SK-N-SH treated with all-trans-retinoic acid at 6 μM for 48 hours (cell line): ENCODE measurements around the gene PSME2.

Experiments
- ATAC-seq: fragments of 200-7000 bp; cut with Tn5 transposase; 3 replicates; pipeline ENCODE4 v1.9.1; 2020; ENCODE audit warnings: mild to moderate bottlenecking, moderate library complexity
- ARNTL ChIP-seq: fragments of 450-650 bp; formaldehyde crosslinking; IDR thresholded peaks from 2 replicates; pipeline ENCODE4 v1.5.0; 2020; ENCODE audit warnings: low read depth, mild to moderate bottlenecking, moderate library complexity, borderline replicate concordance
- BACH2 ChIP-seq: fragments of 250-450 bp; sonication (Bioruptor Pico); IDR thresholded peaks from 2 replicates; pipeline ENCODE4 v1.9.0; 2021; ENCODE audit warnings: mild to moderate bottlenecking, borderline replicate concordance
- CSDC2 ChIP-seq: fragments of 250-450 bp; sonication (Bioruptor Pico); IDR thresholded peaks from 2 replicates; pipeline ENCODE4 v1.5.0; 2020; ENCODE audit warnings: mild to moderate bottlenecking, moderate library complexity
- GLIS3 ChIP-seq: fragments of 250-450 bp; sonication (Bioruptor Pico); IDR thresholded peaks from 2 replicates; pipeline ENCODE4 v1.5.0; 2020; ENCODE audit warnings: mild to moderate bottlenecking, moderate library complexity
- OSR1 ChIP-seq: fragments of 250-450 bp; sonication (Bioruptor Pico); IDR thresholded peaks from 2 replicates; pipeline ENCODE4 v1.8.0; 2022; ENCODE audit warnings: moderate library complexity, mild to moderate bottlenecking, inconsistent platforms
- PPARA ChIP-seq: fragments of 250-450 bp; sonication (Bioruptor Pico); IDR thresholded peaks from 2 replicates; pipeline ENCODE4 v1.5.0; 2020; ENCODE audit warnings: mild to moderate bottlenecking, borderline replicate concordance
- RARB ChIP-seq: fragments of 250-450 bp; sonication (Bioruptor Pico); IDR thresholded peaks from 2 replicates; pipeline ENCODE4 v1.8.0; 2021; ENCODE audit warnings: mild to moderate bottlenecking, moderate library complexity
- TCF4 ChIP-seq: fragments of 250-450 bp; sonication (Bioruptor Pico); IDR thresholded peaks from 2 replicates; pipeline ENCODE4 v1.8.0; 2021; ENCODE audit warnings: mild to moderate bottlenecking, moderate library complexity, borderline replicate concordance
- TOX ChIP-seq: fragments of 250-450 bp; sonication (Bioruptor Pico); IDR thresholded peaks from 2 replicates; pipeline ENCODE4 v1.8.0; 2021; ENCODE audit warnings: mild to moderate bottlenecking, moderate library complexity, borderline replicate concordance
- ZFP3 ChIP-seq: fragments of 250-450 bp; sonication (Bioruptor Pico); IDR thresholded peaks from 2 replicates; pipeline ENCODE4 v1.5.0; 2020; ENCODE audit warnings: mild to moderate bottlenecking, moderate library complexity
- ZFP30 ChIP-seq: fragments of 450-650 bp; formaldehyde crosslinking; IDR thresholded peaks from 2 replicates; pipeline ENCODE4 v1.5.0; 2022; ENCODE audit warnings: mild to moderate bottlenecking, moderate library complexity
- ZNF565 ChIP-seq: fragments of 450-650 bp; formaldehyde crosslinking; conservative IDR thresholded peaks from 2 replicates; pipeline ENCODE4 v1.5.0; 2020; ENCODE audit warnings: low read depth, mild to moderate bottlenecking, moderate library complexity
- ZNF70 ChIP-seq: fragments of 450-650 bp; formaldehyde crosslinking; IDR thresholded peaks from 2 replicates; pipeline ENCODE4 v1.5.0; 2020; ENCODE audit warnings: mild to moderate bottlenecking, moderate library complexity
- ZNF8 ChIP-seq: fragments of 450-650 bp; formaldehyde crosslinking; IDR thresholded peaks from 2 replicates; pipeline ENCODE4 v1.5.0; 2020; ENCODE audit warnings: mild to moderate bottlenecking, moderate library complexity
- TF ChIP-seq, protein P1 (sequence below): fragments of 250-450 bp; sonication (Bioruptor Pico); IDR thresholded peaks from 2 replicates; pipeline ENCODE4 v1.5.1; 2021; ENCODE audit warnings: mild to moderate bottlenecking, moderate library complexity
- TF ChIP-seq, protein P2 (sequence below): fragments of 250-450 bp; sonication (Bioruptor Pico); IDR thresholded peaks from 2 replicates; pipeline ENCODE4 v1.8.0; 2020; ENCODE audit warnings: mild to moderate bottlenecking, moderate library complexity, borderline replicate concordance
- TF ChIP-seq, protein P3 (sequence below): fragments of 250-450 bp; sonication (Bioruptor Pico); IDR thresholded peaks from 2 replicates; pipeline ENCODE4 v1.8.0; 2021; ENCODE audit warnings: low read depth, mild to moderate bottlenecking, moderate library complexity, borderline replicate concordance
- TF ChIP-seq, protein P4 (sequence below): fragments of 250-450 bp; sonication (Bioruptor Pico); IDR thresholded peaks from 2 replicates; pipeline ENCODE4 v1.5.1; 2020; ENCODE audit warnings: low read depth, mild to moderate bottlenecking, moderate library complexity

PSME2 gene

DNA sequence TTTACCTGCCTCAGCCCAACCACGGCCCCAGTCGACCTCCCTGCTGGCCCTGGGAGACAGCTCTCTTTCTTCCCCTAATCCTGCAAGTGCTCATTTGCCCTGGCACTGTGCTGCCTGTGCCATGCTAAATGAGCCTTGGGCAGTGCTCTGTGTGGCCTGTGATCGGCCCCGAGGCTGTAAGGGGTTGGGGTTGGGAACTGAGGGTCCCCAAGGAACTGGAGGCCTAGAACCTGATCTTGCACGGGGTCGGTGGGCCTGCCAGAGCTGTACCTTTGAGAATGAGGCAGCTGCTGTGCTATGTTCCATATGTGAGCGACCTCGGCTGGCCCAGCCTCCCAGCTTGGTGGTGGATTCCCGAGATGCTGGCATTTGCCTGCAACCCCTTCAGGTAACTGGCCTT lies 3.7 kb upstream of the PSME2 start:
- ATAC-seq, result no peak

DNA sequence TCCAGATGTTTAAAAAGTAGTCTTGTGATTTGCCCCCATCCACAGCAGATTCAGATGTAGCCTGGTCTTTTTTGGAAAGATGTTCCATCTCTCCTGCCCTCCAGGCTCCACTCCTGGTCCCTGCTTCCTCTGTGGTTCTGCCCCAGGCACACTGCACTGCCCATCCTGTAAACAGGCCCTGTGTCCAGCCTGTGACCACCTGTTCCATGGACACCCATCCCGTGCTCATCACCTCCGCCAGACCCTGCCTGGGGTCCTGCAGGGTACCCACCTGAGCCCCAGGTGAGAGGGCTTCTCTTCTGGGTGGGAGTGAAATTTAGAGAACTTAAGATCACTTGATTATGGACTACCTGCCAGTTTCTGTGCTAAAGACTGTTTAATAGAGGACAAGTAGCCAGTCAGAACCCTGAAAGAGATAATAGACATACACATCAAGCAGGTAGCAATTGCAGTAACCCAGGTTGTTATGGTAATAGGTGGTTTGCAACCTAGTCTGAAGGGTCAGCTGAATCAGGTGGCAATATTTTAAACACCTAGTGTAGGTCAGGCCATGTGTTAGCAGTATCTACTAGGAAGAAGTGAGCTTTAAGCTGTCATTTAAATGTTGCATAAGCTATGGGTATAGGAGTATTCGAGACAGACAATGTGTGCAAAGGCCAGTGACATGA lies 3.0 kb upstream of the PSME2 start:
- no peak for TF ChIP-seq ZFP30
- TF ChIP-seq, protein P1, sequence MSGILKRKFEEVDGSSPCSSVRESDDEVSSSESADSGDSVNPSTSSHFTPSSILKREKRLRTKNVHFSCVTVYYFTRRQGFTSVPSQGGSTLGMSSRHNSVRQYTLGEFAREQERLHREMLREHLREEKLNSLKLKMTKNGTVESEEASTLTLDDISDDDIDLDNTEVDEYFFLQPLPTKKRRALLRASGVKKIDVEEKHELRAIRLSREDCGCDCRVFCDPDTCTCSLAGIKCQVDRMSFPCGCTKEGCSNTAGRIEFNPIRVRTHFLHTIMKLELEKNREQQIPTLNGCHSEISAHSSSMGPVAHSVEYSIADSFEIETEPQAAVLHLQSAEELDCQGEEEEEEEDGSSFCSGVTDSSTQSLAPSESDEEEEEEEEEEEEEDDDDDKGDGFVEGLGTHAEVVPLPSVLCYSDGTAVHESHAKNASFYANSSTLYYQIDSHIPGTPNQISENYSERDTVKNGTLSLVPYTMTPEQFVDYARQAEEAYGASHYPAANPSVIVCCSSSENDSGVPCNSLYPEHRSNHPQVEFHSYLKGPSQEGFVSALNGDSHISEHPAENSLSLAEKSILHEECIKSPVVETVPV (CRISPR knock-in tag), result no peak
- TF ChIP-seq ZNF70 (CRISPR knock-in tag), result no peak
- TF ChIP-seq, protein P2, sequence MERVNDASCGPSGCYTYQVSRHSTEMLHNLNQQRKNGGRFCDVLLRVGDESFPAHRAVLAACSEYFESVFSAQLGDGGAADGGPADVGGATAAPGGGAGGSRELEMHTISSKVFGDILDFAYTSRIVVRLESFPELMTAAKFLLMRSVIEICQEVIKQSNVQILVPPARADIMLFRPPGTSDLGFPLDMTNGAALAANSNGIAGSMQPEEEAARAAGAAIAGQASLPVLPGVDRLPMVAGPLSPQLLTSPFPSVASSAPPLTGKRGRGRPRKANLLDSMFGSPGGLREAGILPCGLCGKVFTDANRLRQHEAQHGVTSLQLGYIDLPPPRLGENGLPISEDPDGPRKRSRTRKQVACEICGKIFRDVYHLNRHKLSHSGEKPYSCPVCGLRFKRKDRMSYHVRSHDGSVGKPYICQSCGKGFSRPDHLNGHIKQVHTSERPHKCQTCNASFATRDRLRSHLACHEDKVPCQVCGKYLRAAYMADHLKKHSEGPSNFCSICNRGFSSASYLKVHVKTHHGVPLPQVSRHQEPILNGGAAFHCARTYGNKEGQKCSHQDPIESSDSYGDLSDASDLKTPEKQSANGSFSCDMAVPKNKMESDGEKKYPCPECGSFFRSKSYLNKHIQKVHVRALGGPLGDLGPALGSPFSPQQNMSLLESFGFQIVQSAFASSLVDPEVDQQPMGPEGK (CRISPR knock-in tag), result no peak
- no peak for TF ChIP-seq ZNF565 (CRISPR knock-in tag)
- no peak for ATAC-seq

More for the DNA sequence above, 3.7 kb upstream of the PSME2 start:
- no peak for TF ChIP-seq TOX (CRISPR knock-in tag)
- no peak for TF ChIP-seq CSDC2 (CRISPR knock-in tag)
- no peak for TF ChIP-seq GLIS3
- TF ChIP-seq ZFP3 (CRISPR knock-in tag), result no peak
- TF ChIP-seq ZNF70 (CRISPR knock-in tag), result no peak
- TF ChIP-seq BACH2 (CRISPR knock-in tag), result no peak
- TF ChIP-seq RARB (CRISPR knock-in tag), result no peak
- no peak for TF ChIP-seq PPARA (CRISPR knock-in tag)

DNA sequence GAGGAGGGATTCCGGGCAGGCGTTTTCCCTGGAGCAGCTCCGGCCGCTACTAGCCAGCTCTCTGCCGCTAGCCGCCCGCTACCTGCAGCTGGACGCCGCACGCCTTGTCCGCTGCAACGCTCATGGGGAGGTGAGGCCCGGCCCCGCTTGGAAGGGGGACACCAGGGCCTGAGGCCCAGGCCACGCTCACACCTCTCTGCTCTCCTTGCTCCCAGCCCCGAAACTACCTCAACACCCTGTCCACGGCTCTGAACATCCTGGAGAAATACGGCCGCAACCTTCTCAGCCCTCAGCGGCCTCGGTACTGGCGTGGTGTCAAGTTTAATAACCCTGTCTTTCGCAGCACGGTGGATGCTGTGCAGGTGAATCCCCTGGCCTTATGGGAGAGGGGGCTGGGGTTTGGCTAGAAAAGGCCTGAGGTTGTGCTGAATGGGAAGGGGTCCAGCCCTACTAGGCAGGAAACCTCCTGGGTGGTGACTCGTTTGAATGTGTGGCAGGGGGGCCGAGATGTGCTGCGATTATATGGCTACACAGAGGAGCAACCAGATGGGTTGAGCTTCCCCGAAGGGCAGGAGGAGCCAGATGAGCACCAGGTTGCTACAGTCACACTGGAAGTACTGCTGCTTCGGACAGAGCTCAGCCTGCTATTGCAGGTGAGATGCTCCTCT lies 1.5 kb upstream of the PSME2 start:
- ATAC-seq, result no peak; the same call in 2 of the 3 replicates

DNA sequence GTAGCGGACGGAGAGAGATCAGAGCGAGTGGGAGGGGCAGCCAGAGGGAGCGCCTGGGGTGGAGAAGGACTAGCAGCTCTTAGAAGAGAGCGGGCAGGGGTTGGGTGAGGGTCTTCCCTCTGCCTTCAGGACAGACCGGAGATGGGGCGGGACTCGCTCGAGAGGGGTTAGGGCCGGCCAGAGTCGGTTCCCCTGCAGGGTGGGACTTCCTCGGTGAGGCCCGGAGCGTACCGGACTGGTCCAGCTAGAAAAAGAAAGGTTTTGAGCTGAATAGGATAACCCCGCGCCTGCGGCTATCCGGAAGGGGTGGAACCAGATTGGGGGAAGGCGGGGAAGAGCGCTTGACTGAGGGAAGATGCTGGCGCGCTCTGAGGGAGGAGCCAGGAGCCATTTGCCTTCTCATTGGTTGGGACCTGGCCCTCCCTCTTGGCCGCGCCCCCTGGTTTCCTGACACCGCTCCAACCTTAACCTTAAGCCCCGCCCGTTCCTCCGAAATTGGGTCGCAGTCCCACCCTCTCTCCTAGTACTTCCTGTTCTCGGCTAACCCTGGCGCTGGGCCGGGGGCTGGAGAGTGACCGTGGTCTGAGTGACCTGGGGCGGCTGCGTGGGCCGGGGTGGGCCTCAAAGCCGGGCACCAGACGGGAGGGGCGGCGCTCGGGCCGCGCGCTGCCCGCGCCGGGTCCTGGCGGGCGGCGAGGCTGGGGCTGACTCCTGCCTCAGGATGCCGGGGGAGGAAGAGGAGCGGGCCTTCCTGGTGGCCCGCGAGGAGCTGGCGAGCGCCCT lies 759 bp upstream of the PSME2 start, which contains the start of gene RNF31:
Gene RNF31 (plus strand): TSS at position 521 of the 783 bp plus-strand sequence. CDS start 201 bp downstream, at position 722.
- peak; percentile 96 for ATAC-seq
- no peak for TF ChIP-seq ZFP30
- no peak for TF ChIP-seq OSR1 (CRISPR knock-in tag)
- TF ChIP-seq ARNTL, result no peak
- TF ChIP-seq RARB (CRISPR knock-in tag), result no peak
- no peak for TF ChIP-seq TCF4 (CRISPR knock-in tag)
- TF ChIP-seq ZNF70 (CRISPR knock-in tag), result no peak

More for the DNA sequence above, 1.5 kb upstream of the PSME2 start:
- TF ChIP-seq OSR1 (CRISPR knock-in tag) (no peak), ZNF70 (CRISPR knock-in tag) (no peak), ZNF8 (no peak), PPARA (CRISPR knock-in tag) (no peak), GLIS3 (no peak), ZFP3 (CRISPR knock-in tag) (no peak), TOX (CRISPR knock-in tag) (no peak)
- TF ChIP-seq, protein P3, sequence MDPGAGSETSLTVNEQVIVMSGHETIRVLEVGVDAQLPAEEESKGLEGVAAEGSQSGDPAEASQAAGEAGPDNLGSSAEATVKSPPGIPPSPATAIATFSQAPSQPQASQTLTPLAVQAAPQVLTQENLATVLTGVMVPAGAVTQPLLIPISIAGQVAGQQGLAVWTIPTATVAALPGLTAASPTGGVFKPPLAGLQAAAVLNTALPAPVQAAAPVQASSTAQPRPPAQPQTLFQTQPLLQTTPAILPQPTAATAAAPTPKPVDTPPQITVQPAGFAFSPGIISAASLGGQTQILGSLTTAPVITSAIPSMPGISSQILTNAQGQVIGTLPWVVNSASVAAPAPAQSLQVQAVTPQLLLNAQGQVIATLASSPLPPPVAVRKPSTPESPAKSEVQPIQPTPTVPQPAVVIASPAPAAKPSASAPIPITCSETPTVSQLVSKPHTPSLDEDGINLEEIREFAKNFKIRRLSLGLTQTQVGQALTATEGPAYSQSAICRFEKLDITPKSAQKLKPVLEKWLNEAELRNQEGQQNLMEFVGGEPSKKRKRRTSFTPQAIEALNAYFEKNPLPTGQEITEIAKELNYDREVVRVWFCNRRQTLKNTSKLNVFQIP (CRISPR knock-in tag), result no peak
- TF ChIP-seq, protein P4, sequence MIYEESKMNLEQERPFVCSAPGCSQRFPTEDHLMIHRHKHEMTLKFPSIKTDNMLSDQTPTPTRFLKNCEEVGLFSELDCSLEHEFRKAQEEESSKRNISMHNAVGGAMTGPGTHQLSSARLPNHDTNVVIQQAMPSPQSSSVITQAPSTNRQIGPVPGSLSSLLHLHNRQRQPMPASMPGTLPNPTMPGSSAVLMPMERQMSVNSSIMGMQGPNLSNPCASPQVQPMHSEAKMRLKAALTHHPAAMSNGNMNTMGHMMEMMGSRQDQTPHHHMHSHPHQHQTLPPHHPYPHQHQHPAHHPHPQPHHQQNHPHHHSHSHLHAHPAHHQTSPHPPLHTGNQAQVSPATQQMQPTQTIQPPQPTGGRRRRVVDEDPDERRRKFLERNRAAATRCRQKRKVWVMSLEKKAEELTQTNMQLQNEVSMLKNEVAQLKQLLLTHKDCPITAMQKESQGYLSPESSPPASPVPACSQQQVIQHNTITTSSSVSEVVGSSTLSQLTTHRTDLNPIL (CRISPR knock-in tag), result no peak
